ENCODE data around the gene STEAP1B.
"Not testable (repeated sequence)": the region's sequence is repeated elsewhere in the genome, so short reads cannot be mapped to it uniquely, and the experiment has no call there.

The STEAP1B gene

DNA sequence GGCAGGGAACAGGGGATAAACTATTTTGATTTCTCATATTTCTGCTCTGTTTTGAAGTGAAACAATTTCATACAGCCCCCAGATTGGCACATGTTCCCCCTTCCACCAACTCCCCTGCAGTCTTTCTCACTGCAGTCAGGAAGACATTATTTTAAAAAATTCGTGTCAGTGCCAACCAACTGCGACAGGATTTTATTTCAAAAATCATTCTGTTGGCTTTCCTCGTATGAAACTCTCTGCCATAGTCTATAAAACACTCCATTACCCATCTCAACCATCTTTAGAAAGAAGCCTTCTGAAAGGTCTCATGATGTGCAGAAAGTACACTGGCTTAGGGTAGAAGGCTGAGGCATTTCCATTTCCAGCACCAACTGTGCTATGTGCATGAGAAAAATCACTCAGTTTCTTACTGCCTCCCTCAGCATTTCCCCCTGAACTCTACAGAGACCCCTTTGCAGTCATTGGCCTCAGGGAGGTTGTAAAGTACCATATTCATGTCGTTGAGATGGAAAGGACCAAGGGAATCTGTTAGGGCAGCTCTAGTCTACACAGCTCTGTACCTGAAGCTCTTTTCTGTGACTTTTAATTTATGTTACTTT lies 46.9 kb downstream of the STEAP1B start:
- no peak for DNase-seq (ENCODE audit: low spot score)

DNA sequence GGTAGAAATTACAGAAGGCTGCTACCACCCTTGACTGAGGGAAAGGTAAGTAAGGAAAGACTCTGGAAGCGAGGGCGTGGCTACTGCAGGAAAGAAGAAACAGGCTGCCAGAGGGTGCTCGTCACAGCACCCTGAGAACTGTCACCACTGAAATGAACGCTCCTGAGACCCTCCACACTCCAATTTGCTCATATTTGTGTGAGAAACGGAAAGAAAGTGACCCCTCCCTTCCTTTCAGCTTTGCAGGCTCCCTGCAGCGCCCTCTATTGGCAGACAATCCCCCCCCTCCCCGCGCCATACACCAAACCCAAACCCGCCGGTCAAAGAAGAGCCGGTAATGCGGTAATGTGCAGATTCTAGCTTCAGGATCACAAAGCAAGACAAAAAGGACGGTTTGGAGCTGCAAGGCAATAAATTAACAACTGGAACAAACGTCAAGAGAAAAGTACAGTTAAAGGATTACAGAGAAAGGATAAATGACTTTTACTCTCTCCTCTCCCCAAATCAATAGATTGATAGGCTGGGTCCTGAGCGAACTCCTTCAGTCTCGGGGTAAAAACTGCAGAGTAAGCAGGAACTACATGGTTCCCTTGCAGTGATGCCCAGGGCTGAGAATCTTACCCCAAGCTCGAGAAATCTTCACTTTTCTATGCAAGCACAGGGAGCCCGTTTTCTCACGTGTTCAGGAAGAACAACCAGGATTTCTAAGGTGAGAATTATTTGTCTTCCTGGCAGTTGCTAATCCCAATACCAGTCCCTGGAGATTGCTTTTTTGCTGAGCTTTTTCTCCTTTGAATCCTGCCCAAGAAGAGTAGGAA lies 47.6 kb downstream of the STEAP1B start:
- DNase-seq (ENCODE audit: low spot score), result peak; percentile 72

DNA sequence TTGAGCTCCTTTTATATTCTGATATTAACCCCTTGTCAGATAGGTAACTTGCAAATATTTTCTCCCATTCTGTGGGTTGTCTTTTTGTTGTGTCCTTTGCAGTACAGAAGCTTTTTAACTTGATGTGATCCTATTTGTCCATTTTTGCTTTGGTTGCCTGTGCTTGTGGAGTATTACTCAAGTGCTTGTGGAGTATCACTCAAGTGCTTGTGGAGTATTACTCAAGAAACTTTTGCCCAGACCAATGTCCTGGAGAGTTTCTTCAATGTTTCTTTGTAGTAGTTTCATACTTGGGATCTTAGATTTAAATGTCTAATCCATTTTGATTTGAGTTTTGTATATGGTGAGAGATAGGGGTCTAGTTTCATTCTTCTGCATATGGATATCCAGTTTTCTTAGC lies 50.0 kb downstream of the STEAP1B start:
- DNase-seq (ENCODE audit: low spot score), result not testable (repeated sequence)

DNA sequence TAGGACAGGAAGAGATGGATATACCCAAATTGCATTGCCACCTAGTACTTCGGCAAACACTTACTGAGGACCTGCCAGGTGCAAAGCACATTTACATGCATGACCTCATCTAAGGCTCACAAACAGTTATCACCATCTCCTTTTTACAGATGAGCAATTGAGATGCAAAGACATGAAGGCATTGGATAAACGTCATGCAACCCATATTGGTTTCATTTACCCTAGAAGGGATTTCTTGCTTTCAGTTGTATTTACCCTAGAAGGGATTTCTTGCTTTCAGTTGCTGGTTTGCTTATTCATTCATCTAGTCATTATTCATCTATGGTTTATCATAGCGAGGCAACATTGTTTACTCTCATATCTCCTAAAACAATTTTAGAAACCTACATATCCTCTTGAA lies 52.2 kb downstream of the STEAP1B start:
- DNase-seq (ENCODE audit: low spot score), result no peak

DNA sequence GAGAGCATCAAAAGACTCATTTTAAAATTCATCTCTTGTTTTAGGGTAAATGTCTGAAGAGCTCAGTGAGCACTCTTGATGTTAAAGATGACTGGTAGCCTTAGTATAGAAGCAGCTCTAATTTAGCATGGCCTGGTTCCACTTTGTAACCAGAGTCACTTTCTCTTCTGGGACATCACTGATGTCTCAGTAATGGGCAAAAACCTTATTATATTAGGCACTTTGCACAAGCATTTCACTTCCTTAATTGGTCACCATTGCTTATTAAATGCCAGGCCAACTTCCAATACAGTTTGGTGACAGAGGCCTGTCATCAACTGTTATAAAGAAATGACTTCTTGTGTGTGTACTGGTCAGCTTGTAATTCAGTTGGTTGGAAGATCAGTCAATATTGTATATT lies 53.0 kb downstream of the STEAP1B start:
- DNase-seq (ENCODE audit: low spot score), result no peak

DNA sequence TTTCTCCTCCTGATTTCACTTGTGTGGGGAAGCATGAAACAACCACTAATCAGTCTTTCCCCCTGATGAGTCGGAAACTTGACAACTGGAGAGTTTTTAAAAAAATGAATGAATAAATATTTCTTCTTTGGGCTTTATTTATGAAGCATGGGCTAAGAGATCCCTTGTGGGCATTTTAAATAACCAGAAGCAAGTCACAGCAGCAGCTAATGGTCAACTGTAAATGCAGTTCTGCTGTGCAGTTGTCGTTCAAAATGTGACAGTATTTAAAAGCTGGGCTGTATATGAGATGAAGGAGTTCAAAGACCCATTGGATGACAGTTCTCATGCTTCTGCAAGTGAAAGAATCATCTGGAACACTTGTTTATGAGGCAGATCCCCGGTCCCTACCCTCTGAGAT lies 54.1 kb downstream of the STEAP1B start:
- DNase-seq (ENCODE audit: low spot score), result no peak

DNA sequence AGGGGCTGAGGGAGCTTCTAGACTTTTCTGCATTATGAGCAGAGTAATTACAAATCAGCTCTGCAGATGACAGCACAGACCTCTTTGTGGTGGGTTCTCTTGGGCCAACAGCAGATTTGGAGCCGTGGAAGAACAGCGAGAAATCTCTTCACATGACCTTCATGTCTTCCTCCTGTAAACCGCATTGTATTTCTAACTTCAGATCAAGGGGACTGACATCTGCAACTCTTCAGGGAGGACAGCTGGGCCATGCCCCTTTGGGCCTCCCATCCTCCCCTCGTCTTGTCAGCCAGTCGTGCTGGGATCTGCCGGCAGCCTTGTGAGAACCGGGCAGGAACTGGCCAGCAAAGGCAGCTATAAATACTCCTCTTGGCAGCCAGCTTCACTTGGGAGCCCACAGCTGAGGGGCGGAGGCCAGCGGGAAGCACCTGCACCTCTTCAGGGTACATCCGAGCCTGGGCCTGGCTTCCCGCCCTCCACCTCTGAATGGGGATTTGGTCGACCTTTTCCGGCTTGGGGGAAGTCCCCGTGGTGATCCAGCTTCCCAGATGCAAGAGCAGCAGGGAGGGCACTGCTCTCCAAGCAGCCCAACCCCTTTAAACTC lies 54.7 kb downstream of the STEAP1B start:
- peak; percentile 40 for DNase-seq (ENCODE audit: low spot score)

DNA sequence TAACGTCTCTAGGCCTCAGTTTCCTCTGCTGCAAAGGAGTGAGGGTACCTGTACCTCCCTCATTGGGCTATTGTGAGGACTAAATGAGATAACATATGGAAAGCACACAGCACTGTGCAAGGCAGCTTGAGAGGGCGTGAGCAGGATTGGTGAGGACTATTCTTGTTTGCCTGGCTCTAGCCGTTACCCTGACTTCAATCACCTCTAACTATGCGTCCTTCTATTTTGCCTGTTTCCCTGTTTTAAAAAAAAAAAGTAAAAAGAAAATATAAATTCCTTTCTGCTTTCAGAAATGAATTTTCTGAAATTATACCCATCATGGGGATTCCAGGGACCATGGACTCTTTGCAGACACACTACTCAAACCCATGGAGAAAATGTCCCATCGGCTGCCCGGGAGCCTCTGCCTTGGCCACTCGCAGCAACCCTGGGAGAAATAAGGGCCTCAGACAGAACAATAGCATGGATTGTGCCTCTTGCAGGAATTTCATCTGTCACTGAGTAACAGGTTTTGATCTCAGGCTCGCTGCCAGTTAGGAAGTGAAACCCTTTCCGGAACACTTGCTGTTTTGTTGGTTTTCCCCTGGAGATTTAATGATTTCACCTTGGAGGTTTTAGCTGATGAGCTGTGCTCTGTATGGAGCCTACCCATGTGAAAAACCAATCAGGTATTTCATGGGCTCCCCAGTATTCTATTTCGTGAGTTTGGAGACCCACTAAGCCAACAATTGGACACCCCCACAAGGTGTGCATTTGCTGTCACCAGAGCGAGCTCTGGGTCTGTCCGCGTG lies 55.6 kb downstream of the STEAP1B start:
- DNase-seq (ENCODE audit: low spot score), result peak; percentile 57

DNA sequence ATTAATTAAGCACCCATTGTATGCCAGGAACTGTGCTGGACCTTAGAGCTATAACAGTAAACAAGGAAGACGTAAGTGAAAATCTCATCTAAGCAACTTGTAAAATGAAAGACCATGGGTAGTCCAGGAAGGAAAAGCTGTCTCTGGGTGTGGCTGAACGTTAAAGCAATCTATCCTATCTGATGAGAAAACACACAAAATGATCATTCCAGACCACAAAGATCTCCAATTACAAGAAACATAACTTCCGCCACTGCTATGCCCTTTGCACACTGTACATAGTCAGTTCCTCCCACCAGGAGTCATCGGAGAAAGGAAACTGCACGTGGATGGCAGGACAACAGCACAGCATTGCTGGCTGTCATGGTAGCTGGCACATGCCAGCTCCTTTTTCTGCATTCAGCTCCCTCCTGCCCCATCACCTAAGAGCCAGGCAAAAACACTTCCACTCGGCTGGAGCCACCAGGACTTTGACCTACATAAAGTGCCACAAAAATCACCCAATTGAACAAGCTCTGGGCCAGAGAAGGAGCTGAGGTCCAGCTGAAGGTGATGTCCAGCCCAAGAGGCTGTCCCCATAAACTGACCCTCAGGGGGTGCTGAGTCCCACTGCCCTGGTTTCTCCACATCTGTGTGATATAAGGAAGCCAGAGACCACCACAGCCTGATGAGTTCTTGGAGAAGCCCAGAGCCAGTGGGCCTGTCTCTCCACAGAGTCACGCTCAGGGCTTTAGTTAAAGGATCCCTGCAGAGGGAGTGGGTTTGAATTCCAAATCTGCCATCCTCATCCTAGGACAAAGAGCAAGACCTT lies 56.4 kb downstream of the STEAP1B start:
- DNase-seq (ENCODE audit: low spot score), result no peak

DNA sequence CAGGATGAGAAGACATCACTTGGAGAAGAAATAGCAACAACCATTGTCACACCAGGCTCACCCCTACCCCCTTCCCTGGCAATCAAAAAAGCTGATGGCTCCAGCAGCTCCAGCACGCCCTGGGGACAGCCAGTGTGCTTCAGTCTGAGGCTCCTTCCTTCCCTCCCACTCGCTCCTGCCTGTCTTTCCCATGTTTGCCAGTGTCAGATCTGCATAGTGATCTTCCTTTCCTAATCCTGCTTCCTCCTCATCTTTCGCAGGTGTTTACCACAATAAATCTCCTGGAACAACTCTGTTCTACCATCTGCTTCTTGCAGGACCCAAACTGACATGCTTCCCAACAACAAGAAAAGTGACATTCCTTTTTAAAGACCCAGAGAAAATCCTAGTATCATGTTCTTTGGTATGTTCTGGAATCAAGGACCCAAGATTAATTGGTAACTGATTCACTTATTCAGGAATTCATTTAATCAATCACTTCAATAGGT lies 57.1 kb downstream of the STEAP1B start:
- DNase-seq (ENCODE audit: low spot score), result no peak

DNA sequence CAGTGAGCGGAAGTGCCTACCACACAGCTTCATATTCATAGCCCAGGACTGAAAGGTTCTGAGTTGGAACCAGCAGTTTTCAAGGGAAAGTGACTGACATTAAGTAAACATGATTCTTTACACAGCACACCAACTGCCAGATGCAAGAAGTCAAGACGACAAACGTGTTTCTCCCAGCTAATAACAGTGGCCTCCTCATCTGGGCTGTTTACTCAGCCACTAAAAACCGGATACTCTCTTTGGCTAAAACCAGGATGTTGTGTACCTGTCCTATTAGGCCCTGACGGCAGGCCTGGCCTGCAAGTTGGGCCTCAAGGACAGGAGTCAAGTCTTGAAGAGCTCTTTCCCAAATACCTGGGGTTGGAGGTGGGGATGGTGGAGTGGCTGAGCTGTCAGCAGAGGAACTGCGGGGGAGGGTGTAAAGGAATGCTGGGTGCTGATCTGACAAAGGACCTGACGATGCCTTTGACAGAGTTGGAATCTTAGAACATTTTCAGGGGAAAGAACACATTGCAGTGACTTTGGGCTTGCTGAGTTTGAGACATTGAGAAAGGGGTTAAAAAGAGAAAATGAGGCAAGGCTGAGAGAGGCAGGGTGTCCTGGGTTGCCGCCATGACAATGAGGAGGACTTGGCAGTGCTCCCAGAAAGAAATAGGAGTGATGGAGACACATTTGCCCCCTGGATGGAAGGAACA lies 57.7 kb downstream of the STEAP1B start:
- no peak for DNase-seq (ENCODE audit: low spot score)

DNA sequence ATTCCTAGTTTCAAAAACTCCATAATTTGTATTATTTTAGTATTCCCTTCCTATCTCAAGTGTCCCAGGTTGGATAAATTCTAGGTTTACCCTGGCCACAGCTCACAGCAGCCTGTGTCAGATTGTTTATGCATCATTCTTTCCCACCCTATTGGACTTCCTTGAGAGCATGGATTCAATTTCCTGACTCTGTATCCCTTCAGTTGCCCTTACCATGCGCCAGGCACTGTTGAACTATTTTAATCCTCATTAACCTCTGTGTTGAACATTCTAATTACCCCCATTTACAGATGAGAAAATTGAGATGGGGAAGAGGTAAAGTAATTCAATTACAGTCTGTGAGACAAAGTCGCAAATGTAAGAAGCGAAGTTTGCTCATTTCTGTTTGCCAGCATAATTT lies 58.8 kb downstream of the STEAP1B start:
- no peak for DNase-seq (ENCODE audit: low spot score)

DNA sequence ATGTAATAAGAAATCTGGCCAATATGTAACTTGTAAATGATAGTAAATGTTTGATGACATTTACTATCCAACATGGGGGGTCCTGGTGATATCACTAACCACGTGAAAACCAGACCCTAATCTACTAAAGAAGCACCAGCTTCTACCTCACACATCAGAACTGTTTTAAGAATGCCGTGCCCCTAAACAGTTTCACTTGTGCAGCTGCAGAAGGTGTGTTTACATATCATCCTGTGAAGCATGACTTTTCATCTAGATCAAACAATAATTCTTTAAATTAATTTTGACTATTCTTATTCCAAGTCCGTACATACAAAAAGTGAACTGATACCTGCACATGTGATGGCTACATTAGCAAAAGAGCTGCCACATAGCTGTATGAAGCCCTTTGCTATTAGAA lies 61.0 kb downstream of the STEAP1B start:
- DNase-seq (ENCODE audit: low spot score), result no peak

DNA sequence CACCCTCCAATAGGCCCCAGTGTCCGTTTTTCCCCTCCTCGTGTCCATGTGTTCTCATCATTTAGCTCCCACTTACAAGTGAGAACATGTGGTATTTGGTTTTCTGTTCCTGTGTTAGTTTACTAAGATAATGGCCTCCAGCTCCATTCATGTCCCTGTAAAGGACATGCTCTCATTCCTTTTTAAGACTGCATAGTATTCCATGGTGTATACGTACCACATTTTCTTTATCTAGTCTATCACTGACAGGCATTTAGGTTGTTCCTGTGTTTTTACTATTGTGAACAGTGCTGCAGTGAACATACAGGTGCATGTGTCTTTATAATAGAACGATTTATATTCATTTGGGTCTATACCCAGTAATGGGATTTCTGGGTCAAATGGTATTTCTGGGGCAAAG lies 63.4 kb downstream of the STEAP1B start:
- DNase-seq (ENCODE audit: low spot score), result not testable (repeated sequence)

DNA sequence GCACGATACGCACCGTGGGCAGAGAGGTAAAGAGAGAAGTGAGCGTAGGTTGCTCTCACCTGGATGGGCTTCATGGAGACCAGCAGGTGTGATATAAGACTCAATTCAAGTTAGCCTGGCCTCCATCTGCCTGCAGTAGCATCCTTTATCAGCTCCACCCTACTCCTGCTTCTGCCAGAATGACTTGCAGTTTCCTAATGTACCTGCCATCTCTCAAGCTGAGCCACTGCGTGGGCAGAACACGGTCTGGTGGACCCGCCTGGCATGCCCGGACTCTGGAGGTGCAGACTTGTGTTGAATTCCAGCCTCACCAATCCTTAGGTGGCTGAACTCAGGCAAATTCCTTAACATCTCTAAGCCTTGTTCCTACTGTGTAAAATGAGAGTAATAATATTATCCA lies 64.3 kb downstream of the STEAP1B start:
- no peak for DNase-seq (ENCODE audit: low spot score)

DNA sequence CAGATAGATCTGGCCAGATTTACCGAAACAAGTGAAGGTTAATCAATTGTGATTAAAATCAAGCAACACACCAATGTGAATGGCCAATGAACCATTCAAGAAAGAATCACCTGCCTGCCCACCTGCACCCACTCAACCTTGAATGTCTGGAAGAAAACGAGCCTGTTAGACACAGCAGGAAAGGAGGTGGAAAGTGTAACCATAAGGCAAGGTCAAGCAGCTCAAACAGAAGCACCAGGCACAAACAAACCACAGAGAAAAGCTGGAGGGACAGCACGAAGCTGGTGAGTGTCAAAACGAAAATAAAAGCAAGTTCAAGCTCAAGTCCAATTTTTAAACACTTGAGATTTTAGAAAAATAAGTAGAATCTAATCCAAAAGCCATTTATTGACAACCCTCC lies 64.9 kb downstream of the STEAP1B start:
- DNase-seq (ENCODE audit: low spot score), result no peak

DNA sequence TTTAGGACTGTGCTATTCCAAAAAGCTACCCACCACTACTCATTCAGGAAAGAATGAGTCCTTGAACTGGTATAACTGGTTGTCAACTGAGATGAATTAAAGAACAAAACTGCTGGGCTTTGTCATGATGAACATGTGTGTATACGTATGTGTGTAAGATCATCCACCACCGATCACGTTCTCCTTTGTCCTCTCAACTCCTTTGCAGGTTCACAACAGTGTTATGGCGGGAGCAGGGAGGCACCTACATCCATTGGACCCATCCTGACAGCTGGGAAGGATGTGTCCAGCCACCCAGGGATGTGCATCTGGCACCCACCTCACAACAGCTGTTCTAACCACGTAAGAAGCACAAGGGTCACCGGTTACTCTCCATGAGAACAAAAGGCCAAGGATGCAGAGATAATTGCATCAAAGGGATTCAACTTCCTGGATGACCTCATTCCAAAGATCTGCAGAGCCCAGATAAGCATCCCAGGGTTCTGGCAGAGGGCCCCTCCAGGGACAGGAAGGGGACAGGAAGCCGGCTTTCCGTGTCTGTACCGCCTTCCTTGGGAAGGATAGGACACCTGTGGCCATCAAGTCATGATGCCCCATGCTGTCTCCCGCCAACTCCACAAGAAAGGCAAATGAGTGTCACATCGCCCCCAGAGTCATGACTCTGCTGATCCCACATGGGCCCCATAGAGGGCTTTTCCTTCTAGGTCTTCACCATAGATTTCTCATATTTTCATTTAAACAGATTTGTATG lies 66.1 kb downstream of the STEAP1B start:
- DNase-seq (ENCODE audit: low spot score), result no peak

DNA sequence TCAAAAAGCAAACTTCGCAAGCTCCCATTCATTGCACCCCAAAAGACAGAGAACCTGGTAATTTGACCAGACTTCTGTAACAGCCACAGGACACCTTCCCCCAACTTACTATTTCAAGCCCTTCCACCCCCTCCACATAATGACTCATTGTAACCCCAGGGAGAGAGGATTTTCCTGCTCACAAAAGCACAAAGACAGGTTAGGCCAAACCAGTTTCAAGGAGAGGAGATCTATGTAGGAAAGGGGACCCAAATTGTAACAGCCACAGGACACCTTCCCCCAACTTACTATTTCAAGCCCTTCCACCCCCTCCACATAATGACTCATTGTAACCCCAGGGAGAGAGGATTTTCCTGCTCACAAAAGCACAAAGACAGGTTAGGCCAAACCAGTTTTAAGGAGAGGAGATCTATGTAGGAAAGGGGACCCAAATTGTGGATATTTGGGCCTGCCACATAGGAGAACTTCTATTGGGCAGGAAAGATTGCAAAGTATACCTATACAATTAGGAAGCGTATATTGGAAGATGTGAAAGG lies 66.8 kb downstream of the STEAP1B start:
- not testable (repeated sequence) for DNase-seq (ENCODE audit: low spot score)

DNA sequence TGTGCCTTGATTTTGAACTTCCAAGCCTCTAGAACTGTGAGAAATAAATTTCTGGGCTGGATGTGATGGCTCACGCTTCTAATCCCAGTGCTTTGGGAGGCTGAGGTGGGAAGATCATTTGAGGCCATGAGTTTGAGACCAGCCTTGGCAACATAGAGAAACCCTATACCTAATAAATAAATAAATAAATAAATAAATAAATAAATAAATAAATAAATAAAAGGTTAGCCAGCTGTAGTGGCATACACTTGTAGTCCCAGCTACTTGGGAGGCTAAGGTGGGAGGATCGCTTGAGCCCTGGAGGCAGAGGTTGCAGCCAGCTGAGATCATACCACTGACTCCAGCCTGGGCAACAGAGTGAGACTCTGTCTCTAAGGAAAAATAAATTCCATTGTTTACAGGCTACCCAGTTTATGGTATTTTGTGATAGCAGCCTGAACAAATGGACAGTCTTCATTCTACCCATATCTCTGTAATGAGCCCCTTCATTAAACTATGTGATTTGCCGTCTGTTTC lies 67.7 kb downstream of the STEAP1B start:
- DNase-seq (ENCODE audit: low spot score), result no peak

DNA sequence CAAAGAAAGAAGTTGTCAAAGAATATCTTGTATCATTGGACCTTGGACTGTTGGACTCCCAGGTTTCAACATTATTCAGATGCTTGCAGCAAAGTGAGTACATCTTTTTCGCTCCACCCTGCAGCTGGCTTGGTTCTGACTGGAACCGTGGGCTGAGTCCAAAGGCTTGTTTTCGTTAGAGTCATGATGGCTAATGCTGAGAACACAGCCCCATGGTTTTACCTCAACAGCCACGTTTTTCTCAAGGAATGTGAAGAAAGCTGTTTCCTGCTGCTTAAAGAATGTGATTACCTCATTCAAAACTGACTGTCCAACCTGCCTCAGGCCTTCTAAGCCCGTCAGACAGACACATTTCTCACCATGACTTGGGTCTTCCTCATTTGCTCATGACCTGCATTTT lies 69.5 kb downstream of the STEAP1B start:
- DNase-seq (ENCODE audit: low spot score), result no peak
